GM18520 (cell line): ENCODE results near the gene CCDC74A.
"Not testable (repeated sequence)": the region's sequence is repeated elsewhere in the genome, so short reads cannot be mapped to it uniquely, and the experiment has no call there.

ENCODE experiments used
- ATAC-seq: cut with Tn5 transposase; IDR thresholded peaks from one replicate; pipeline ENCODE4 v1.9.1; 2021; ENCODE audit not compliant: unreplicated experiment

Gene CCDC74A

GRCh38 chr2:131527131-131528001 lies at the start of gene CCDC74A:
Gene CCDC74A (plus strand): TSS chr2:131527888. CDS start chr2:131527971, 83 bp downstream.
- ATAC-seq = peak; percentile 83

- not testable (repeated sequence) for ATAC-seq
Measured at GRCh38 chr2:131478074-131478849, 49.4 kb upstream of the CCDC74A start.

GRCh38 chr2:131478850-131479461 lies 48.7 kb upstream of the CCDC74A start:
- not testable (repeated sequence) for ATAC-seq

- not testable (repeated sequence) for ATAC-seq
Measured at GRCh38 chr2:131480351-131480750, 47.3 kb upstream of the CCDC74A start.

GRCh38 chr2:131482506-131483155 lies 45.1 kb upstream of the CCDC74A start:
- not testable (repeated sequence) for ATAC-seq

- ATAC-seq = not testable (repeated sequence)
Measured at GRCh38 chr2:131483981-131484820, 43.5 kb upstream of the CCDC74A start.

- ATAC-seq = not testable (repeated sequence)
Measured at GRCh38 chr2:131484906-131485460, 42.7 kb upstream of the CCDC74A start.

GRCh38 chr2:131486201-131486902 lies 41.3 kb upstream of the CCDC74A start:
- not testable (repeated sequence) for ATAC-seq

GRCh38 chr2:131488306-131489205 lies 39.1 kb upstream of the CCDC74A start:
- no peak for ATAC-seq

GRCh38 chr2:131490616-131491468 lies 36.8 kb upstream of the CCDC74A start:
- ATAC-seq = not testable (repeated sequence)

GRCh38 chr2:131491469-131491836 lies 36.2 kb upstream of the CCDC74A start:
- not testable (repeated sequence) for ATAC-seq

GRCh38 chr2:131492015-131492417 lies 35.7 kb upstream of the CCDC74A start, which contains the start of gene MZT2A:
Gene MZT2A (minus strand): TSS chr2:131492397. CDS start chr2:131492376, 21 bp downstream.
- peak; percentile 4 for ATAC-seq

GRCh38 chr2:131492418-131493198 lies 35.1 kb upstream of the CCDC74A start:
- peak; percentile 62 for ATAC-seq

GRCh38 chr2:131493199-131493968 lies 34.3 kb upstream of the CCDC74A start:
- ATAC-seq = peak; percentile 15

- ATAC-seq = not testable (repeated sequence)
Measured at GRCh38 chr2:131495506-131495905, 32.2 kb upstream of the CCDC74A start.
